DND-41 (cell line): ENCODE data around the gene XPR1.

Experiments used
- EZH2 ChIP-seq: IDR thresholded peaks from 3 replicates; pipeline ENCODE4 v1.6.1; 2012; ENCODE audit warnings: borderline replicate concordance, low read depth, mild to moderate bottlenecking, moderate library complexity, low read length, inconsistent platforms; ENCODE audit not compliant: severe bottlenecking
- TF ChIP-seq, protein P1 (sequence below): IDR thresholded peaks from 2 replicates; pipeline ENCODE4 v1.5.1; 2012; ENCODE audit warnings: borderline replicate concordance, low read length, moderate library complexity, mild to moderate bottlenecking; ENCODE audit not compliant: poor library complexity, severe bottlenecking; ENCODE audit errors: extremely low read depth

DNA sequence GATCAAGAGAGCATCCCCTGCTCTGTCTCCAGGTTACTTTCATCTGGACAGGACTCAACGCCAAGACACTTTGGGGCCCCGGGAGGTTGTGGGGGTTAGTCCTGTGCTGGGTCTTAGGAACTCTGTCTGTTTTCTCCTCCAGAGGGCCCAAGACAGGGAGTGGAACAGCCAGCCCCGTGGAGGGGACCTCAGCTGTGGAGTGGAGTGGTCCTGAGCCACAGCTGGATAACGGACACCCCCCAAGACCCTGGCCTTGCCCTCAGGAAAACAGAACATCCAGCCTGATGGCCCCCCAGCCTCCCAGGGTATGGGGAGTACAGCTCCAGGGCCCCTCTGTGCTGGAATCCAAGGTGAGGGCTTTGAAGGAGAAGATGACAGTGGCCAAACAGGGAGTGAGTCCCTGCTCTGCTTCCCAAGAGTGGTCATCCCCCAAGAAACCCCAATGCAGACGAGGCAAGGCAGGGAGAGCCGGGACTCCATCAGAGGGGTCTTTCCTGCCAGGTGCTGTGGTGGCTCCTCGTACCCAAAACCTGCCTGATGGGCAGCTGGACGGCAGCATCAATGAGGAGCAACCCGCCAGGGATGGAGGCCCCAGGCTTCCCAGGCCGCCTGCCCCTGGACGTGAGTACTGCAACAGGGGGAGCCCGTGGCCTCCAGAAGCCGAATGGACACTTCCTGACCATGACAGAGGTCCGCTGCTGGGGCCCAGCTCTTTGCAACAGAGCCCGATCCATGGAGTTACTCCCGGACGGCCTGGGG lies 284.4 kb downstream of the XPR1 start:
- TF ChIP-seq, protein P1, sequence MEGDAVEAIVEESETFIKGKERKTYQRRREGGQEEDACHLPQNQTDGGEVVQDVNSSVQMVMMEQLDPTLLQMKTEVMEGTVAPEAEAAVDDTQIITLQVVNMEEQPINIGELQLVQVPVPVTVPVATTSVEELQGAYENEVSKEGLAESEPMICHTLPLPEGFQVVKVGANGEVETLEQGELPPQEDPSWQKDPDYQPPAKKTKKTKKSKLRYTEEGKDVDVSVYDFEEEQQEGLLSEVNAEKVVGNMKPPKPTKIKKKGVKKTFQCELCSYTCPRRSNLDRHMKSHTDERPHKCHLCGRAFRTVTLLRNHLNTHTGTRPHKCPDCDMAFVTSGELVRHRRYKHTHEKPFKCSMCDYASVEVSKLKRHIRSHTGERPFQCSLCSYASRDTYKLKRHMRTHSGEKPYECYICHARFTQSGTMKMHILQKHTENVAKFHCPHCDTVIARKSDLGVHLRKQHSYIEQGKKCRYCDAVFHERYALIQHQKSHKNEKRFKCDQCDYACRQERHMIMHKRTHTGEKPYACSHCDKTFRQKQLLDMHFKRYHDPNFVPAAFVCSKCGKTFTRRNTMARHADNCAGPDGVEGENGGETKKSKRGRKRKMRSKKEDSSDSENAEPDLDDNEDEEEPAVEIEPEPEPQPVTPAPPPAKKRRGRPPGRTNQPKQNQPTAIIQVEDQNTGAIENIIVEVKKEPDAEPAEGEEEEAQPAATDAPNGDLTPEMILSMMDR: no peak
- no peak for TF ChIP-seq EZH2
